ENCODE measurements around the gene ALAD.

GRCh38 chr9:113416149-113416721 is 15.2 kb upstream of the ALAD start:
- TF ChIP-seq CTCF (IDR thresholded peaks at IDR 0.05) (no peak), ZFX (IDR thresholded peaks at IDR 0.05; ENCODE audit: borderline replicate concordance) (no peak)
